Nephron (organoid): ENCODE results near the gene MMEL1.

Source experiments
- H3K27ac Mint-ChIP-seq, 3 experiments: 2 replicates each; pipeline ENCODE4 v1.8.0; 2020; ENCODE audit warnings: mixed read lengths in 3 of 3, mild to moderate bottlenecking in 2 of 3, moderate library complexity in 1 of 3
- H3K27me3 Mint-ChIP-seq: 2 replicates; pipeline ENCODE4 v1.8.0; 2021; ENCODE audit warnings: low read depth, mild to moderate bottlenecking, moderate library complexity, mixed read lengths
- H3K36me3 Mint-ChIP-seq: 2 replicates; pipeline ENCODE4 v1.8.0; 2020; ENCODE audit warnings: low read depth, mixed read lengths
- H3K4me1 Mint-ChIP-seq: 2 replicates; pipeline ENCODE4 v1.8.0; 2020; ENCODE audit warnings: mixed read lengths
- H3K4me3 Mint-ChIP-seq, 3 experiments: 2 replicates each; pipeline ENCODE4 v1.8.0; 2020; ENCODE audit warnings: mild to moderate bottlenecking in 3 of 3, mixed read lengths in 3 of 3, moderate library complexity in 2 of 3
- H3K9me3 Mint-ChIP-seq: 2 replicates; pipeline ENCODE4 v1.8.0; 2020; ENCODE audit warnings: mixed read lengths
- CTCF ChIP-seq, 3 experiments: fragments of 200-600 bp; sonication (generic); IDR thresholded peaks; one replicate each; pipeline ENCODE4 v1.5.0; 2021; ENCODE audit warnings: antibody characterized with exemption in 3 of 3; ENCODE audit not compliant: unreplicated experiment in 3 of 3

The MMEL1 gene

DNA sequence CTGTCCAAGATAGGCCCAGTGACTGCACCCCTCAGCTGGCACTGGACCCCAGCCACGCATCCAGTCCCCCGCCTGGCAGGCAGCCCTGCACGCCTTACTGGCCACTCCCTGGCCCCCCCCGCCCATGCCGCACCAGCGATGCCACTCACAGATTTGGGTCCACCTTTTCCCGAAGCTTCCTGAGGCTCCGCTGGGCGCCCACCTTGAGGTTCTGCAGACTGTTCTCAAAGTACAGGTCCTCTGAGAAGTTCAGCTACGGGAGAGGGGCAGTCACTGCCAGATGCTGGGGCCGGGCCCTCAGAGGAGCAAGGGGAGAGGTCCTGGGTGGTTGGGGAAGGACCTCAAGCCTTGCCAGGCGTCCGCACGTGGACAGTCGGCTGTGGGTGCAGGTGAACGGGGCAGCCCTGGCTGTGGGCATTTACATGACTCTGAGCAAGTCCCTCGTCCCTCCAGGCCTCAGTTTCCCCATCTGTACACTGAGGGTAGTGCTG, 38.1 kb downstream of the MMEL1 start:
- no peak overlapping the region for H3K4me3 Mint-ChIP-seq
- no peaks in the 10 kb centered on the region for H3K27me3 Mint-ChIP-seq
- H3K4me1 Mint-ChIP-seq = no peaks in the 10 kb centered on the region
- H3K9me3 Mint-ChIP-seq = peaks cover 6% of the 10 kb centered on the region
- TF ChIP-seq CTCF (IDR thresholded peaks at IDR 0.05; ENCODE audit: unreplicated experiment in 3 of 3) = no peak
- H3K36me3 Mint-ChIP-seq = peaks cover 4% of the 10 kb centered on the region
- H3K27ac Mint-ChIP-seq = no peak overlapping the region

- no peak for TF ChIP-seq CTCF (IDR thresholded peaks at IDR 0.05; ENCODE audit: unreplicated experiment in 3 of 3)
- Mint-ChIP-seq H3K36me3 (peaks cover 4% of the 10 kb centered on the region), H3K4me3 (no peak overlapping the region), H3K27ac (no peak overlapping the region), H3K4me1 (no peaks in the 10 kb centered on the region), H3K9me3 (peaks cover 6% of the 10 kb centered on the region), H3K27me3 (no peaks in the 10 kb centered on the region)
Observed at GRCh38 chr1:2594001-2594640, 38.7 kb downstream of the MMEL1 start.

DNA sequence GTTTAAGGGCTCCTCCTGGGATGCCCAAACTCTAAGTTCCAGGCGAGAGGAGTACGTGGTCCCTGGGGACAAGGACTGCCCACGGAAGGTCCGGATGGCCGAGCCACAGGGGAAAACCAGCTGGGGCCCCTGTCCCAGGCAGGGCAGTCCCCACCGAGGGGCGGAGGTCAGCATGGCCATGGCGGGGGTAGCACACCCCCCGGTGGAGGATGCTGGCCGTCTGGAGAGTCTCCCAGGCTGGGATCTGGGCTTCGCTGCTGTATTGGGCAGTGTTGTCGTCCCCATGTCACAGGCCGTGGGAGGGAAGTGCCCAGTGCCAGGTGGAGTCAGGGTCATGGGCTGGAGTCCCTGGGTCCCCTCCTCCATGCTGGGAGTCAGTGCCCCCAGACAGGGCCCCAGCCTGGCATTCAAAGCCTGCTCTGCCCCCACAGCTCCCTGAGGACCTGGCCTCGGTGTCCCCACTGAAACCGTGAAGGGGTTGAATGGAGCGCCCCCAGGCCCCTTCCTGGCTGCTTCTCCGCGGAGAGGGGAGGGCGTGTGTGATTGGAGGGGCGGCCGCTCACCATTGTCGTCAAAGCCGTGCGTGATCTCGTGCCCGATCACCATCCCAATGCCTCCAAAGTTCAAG, 39.5 kb downstream of the MMEL1 start:
- H3K27me3 Mint-ChIP-seq = no peaks in the 10 kb centered on the region
- peaks cover 4% of the 10 kb centered on the region for H3K36me3 Mint-ChIP-seq
- no peaks in the 10 kb centered on the region for H3K4me1 Mint-ChIP-seq
- no peak overlapping the region for H3K4me3 Mint-ChIP-seq
- peaks cover 3% of the 10 kb centered on the region for H3K9me3 Mint-ChIP-seq
- no peak for TF ChIP-seq CTCF (IDR thresholded peaks at IDR 0.05; ENCODE audit: unreplicated experiment in 3 of 3)
- H3K27ac Mint-ChIP-seq = no peak overlapping the region

DNA sequence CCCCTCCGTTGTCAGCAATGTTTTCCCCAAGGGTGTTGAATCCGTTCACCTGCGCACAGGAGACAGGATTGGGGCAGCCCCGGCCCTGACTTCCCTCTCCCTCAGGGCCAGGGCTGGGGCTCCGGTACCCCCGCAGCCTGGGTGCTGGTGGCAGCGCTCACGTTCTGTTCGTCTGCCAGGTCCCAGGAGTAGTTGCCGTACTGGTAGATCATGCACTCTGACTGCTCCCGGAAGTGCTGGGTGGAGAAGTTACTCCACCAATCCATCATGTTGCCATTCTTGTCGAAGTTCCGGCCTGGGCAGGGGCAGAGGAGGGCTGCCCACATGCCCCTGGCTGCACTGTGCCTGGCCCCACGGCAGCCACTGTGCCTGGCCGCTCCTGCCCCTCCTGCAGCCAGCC, 40.1 kb downstream of the MMEL1 start:
- Mint-ChIP-seq H3K27ac (no peak overlapping the region), H3K9me3 (no peaks in the 10 kb centered on the region), H3K27me3 (no peaks in the 10 kb centered on the region), H3K36me3 (peaks cover 4% of the 10 kb centered on the region), H3K4me3 (no peak overlapping the region), H3K4me1 (no peaks in the 10 kb centered on the region)
- no peak for TF ChIP-seq CTCF (IDR thresholded peaks at IDR 0.05; ENCODE audit: unreplicated experiment in 3 of 3)

DNA sequence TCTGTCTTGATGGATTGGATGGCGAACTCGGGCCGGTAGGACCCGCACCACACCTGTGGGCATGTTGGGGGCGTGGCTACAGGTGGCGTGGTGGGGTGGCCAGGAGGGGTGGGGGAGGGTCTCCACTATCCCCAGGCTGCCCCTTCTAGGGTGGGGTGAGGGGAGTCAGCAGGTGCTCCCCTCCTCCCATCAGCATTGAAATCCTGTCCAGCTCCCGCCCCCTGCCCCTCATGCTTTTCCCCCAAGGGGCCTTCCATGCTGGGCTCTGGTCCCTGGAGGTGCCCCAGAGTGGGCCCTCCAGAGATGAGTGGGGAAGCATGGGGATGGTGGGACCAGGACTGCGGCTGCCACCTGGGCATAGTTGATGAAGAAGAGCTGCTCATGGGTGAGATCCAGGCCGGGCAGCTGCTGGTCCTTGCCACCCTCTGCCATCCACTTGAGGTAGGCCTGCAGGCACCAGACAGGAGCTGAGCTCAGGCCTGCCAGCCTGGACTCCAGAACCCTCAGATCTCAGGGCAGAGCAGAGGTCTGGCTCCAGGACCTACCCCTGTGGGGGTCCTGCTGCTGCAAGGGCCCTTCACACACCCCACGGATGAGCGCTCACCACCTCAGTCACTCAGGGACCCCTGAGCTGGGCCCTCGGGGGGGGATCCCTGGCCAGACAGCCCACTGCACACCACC, 41.1 kb downstream of the MMEL1 start:
- Mint-ChIP-seq H3K36me3 (peaks cover 4% of the 10 kb centered on the region), H3K4me1 (no peaks in the 10 kb centered on the region), H3K9me3 (no peaks in the 10 kb centered on the region), H3K4me3 (no peak overlapping the region), H3K27ac (no peak overlapping the region), H3K27me3 (no peaks in the 10 kb centered on the region)
- no peak for TF ChIP-seq CTCF (IDR thresholded peaks at IDR 0.05; ENCODE audit: unreplicated experiment in 3 of 3)
